HG03280 (cell line): ENCODE data around the gene ZDHHC8.

Experiments
- ATAC-seq: cut with Tn5 transposase; IDR thresholded peaks from one replicate; pipeline ENCODE4 v1.9.1; 2021; ENCODE audit warnings: mild to moderate bottlenecking, moderate library complexity; ENCODE audit not compliant: unreplicated experiment

Gene ZDHHC8

GRCh38 chr22:20131597-20131858, at the start of gene ZDHHC8:
Gene ZDHHC8, plus strand, starts transcription at chr22:20131804. Its CDS starts 144 bp downstream, at chr22:20131948.
- ATAC-seq, result peak; percentile 49

- no peak for ATAC-seq
Measured at GRCh38 chr22:20083157-20083890, 48.3 kb upstream of the ZDHHC8 start.

DNA sequence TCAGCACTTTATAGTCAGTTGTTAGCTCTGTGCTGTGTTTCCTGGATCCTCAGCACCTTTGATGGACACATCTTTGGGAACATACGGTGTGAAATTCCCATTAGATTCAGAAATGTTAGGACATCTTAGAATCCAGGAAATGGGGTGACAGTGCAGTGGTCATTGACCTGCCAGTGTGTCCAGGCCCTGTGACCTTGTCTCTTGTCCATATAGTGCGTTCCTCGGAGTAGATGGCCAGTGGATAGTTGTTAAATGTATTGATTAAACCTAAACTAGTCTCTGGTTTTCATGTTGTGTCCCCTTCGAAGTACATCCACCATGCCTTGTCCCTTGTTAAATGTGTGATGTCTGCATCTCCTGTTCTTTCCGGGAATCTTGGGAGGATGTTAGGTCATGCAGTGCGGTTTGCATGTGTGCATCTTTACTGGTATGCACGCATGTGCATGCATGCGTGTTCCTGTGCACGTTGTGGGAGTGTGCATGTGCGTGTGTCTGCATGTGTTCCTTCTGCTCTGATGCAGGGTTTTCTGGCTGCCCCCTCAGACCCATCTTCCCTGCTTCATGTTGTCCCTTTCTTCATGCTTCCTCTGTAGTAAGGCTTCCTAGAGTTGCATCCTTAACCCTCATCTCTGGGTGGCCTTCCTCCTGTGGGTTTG, 47.6 kb upstream of the ZDHHC8 start:
- ATAC-seq, result no peak

- no peak for ATAC-seq
Measured at GRCh38 chr22:20084547-20085413, 46.8 kb upstream of the ZDHHC8 start.

DNA sequence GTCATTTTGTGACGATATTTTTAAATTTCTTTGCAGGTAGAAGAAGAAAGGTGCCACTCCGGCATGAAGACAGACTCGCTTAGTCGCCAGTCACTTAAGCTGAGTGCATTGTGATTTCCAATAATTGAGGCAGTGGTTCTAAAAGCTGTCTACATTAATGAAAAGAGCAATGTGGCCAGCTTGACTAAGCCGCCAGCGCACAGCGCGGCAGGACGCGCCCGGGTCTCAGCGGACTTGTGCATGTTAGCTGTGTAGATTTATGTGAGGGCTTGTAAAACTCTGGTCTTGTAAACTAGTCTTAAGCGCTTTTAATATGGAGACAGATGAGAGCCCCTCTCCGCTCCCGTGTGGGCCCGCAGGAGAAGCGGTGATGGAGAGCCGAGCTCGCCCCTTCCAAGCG, 46.0 kb upstream of the ZDHHC8 start:
- ATAC-seq, result no peak

DNA sequence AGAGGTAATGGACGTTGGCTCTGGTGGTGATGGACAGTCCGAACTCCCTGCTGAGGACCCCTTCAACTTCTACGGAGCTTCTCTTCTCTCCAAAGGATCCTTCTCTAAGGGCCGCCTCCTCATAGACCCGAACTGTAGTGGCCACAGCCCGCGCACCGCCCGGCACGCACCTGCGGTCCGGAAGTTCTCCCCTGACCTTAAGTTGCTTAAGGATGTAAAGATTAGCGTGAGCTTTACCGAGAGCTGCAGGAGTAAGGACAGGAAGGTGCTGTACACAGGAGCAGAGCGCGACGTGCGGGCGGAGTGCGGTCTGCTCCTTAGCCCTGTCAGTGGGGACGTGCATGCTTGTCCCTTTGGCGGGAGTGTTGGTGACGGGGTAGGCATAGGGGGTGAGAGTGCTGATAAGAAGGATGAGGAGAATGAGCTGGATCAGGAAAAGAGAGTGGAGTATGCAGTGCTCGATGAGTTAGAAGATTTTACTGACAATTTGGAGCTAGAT, 45.5 kb upstream of the ZDHHC8 start:
- no peak for ATAC-seq

GRCh38 chr22:20086763-20087162, 44.8 kb upstream of the ZDHHC8 start:
- no peak for ATAC-seq

- no peak for ATAC-seq
Measured at GRCh38 chr22:20087319-20088262, 44.0 kb upstream of the ZDHHC8 start.

DNA sequence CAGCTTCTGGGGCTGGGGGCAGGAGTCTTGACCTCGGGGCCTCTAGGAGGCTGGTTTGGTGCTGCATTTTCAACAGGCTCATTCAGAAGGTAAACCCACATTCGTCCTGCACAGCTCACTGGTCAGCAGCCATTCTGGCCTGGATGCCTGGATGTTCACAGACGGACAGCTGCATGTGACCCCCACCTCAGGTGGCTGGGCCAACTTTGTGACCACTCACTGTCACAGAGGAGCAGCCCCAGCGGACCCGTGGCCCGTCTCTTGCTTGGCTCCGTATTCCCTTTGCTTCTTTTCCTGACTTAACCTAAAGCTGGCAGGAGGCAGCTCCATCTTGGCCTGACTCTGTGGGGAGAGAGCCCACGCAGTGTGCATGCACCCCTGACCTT, 43.3 kb upstream of the ZDHHC8 start:
- no peak for ATAC-seq

DNA sequence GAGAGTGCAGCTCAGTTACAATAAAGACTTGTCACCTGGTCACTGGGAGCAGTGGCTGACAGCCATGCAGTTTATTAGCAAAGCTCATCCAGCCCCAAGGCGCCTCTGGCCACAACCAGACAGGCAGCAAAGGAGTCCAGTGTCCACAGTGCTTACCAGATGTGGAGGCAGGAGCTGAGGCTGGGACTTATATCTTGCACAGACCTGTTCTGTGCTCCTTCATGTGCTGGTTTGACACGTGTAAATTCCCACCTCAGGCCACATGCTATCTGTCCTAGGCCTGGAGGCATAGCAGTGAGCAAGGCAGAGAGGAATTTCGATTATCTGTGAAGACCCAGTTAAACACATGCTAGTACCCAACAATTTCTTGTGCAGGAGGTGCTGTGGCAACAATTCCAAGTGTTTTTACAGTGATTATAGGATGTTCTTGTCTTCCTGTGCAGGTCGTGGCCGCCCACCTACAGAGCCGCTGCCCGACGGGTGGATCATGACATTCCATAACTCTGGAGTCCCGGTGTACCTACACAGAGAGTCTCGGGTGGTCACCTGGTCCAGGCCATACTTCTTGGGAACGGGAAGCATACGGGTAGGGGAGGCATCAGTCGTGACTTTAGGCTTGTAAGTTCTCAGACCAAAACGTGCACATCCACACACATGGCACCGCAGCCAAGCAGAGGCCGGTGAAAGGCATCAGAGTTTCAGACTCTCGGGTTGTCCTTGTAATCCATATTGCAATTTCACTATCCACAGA, 42.2 kb upstream of the ZDHHC8 start:
- no peak for ATAC-seq

DNA sequence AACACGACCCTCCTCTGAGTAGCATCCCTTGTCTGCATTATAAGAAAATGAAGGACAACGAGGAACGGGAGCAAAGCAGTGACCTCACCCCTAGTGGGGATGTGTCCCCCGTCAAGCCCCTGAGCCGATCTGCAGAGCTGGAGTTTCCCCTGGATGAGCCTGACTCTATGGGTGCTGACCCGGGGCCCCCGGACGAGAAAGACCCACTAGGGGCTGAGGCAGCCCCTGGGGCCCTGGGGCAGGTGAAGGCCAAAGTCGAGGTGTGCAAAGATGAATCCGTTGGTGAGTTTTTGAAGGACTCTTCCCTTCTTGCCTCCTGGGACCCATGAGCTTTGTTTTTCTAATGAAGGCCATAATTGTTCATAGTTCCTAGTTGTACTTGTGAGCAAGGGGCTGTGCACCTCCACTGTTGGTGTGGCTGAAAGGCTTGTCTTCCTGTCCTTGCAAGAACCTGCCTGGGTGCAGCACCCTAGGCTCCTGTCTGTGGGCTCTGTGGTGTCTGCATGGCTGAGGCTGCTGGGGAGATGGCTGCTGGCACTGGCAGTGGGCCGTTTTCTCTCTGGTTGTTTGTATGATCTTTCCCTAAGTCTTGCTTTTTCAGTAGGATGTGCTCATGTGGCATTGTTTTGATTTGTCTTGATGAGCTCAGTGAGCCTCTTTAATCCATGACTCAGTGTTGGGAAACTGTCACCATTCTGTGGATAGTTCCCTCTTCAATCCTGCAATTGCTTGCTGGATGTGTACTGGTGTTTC, 41.5 kb upstream of the ZDHHC8 start:
- ATAC-seq, result no peak

- no peak for ATAC-seq
Measured at GRCh38 chr22:20090730-20091240, 40.8 kb upstream of the ZDHHC8 start.

DNA sequence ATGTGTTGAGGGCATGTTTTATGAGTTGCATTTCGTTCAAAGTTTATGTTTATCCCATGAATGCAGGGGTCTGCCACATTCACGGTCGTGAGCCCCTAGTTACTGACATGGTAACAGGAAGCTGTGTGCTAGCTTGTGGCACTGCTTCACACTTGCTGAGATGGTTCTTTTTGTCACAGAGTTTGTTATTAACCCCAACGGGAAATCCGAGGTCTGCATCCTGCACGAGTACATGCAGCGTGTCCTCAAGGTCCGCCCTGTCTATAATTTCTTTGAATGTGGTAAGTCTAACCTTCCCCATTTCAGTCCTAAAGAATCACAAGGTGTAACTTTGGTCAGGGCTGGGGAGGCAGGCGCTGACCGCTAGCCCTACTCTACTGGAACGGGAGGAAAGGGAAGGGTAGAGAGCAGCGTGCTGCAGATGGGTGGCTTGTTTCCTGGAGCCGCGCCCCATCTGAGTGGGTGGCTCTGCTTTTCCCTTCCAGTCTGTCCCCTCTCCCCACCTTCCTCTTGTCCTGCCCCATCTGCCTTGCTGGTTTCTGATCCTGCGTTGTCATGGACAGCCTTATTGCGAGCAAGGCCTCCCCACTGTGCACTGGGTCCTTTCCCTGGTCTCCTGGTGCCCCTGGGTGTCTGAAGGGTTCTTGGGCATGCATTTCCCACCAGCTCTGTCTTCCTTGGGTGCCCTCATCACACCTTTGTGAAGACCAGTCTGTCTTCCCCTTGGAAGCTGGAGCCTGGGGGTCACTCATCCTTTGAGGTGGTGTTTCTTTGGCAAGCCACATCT, 39.7 kb upstream of the ZDHHC8 start:
- ATAC-seq, result no peak

GRCh38 chr22:20092477-20092854, 39.1 kb upstream of the ZDHHC8 start:
- no peak for ATAC-seq

GRCh38 chr22:20093418-20094196, 38.0 kb upstream of the ZDHHC8 start:
- ATAC-seq, result no peak

DNA sequence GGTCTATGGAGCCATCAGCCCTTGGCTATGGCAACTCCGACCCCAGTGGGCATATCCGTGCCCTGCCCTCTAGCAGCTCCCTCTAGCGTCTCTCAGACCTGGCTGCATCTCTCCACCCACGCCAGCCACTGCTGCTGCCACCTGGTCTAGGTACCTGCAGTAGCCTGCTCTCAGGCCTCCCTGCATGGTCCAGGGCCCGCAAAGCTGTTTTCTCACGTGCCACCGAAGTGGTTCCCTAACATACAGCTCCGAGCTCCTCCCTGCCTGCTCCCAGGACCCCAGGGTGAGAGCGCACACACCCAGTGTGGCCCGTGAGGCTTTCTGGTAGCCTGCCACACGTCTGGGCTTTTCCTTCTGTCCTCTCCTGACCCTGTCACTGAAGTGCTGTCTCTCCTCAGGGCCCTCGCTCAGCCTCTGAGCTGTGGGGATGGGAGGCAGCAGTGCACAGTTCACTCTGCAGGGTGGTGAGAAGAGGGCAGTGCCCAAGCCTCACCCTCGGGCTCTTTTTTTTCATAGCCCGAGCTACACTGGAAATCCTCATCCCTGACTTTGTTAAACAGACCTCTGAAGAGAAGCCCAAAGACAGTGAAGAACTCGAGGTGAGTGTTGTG, 37.3 kb upstream of the ZDHHC8 start:
- no peak for ATAC-seq

GRCh38 chr22:20095521-20095920, 36.1 kb upstream of the ZDHHC8 start:
- ATAC-seq, result no peak
